VCaP (cell line): ENCODE results near the gene PYROXD2.

Source experiments
- H3K27ac ChIP-seq: fragments of 450-650 bp; 2 replicates; pipeline ENCODE4 v1.5.1; 2017
- CTCF ChIP-seq: fragments of 450-650 bp; conservative IDR thresholded peaks from 2 replicates; pipeline ENCODE4 v1.5.1; 2017; ENCODE audit warnings: mild to moderate bottlenecking, moderate library complexity

Gene PYROXD2

GRCh38 chr10:98396096-98397063 lies 18.6 kb downstream of the PYROXD2 start:
- H3K27ac ChIP-seq, result no peak overlapping the region
- no peak for TF ChIP-seq CTCF

GRCh38 chr10:98394851-98395440 lies 20.0 kb downstream of the PYROXD2 start:
- TF ChIP-seq CTCF, result no peak
- no peak overlapping the region for H3K27ac ChIP-seq

GRCh38 chr10:98391578-98391991 lies 23.4 kb downstream of the PYROXD2 start:
- no peak overlapping the region for H3K27ac ChIP-seq
- TF ChIP-seq CTCF, result no peak

GRCh38 chr10:98391065-98391464 lies 23.9 kb downstream of the PYROXD2 start:
- no peak overlapping the region for H3K27ac ChIP-seq
- no peak for TF ChIP-seq CTCF

GRCh38 chr10:98390406-98390805 lies 24.6 kb downstream of the PYROXD2 start:
- no peak overlapping the region for H3K27ac ChIP-seq
- TF ChIP-seq CTCF, result no peak

- no peak for TF ChIP-seq CTCF
- H3K27ac ChIP-seq, result no peak overlapping the region
Measured at GRCh38 chr10:98389398-98389797, 25.6 kb downstream of the PYROXD2 start.

- H3K27ac ChIP-seq, result no peak overlapping the region
- no peak for TF ChIP-seq CTCF
Measured at GRCh38 chr10:98388101-98388655, 26.8 kb downstream of the PYROXD2 start.
